Ectodermal cell (in vitro differentiated cells): ENCODE results near the gene NECAB3.
A peak's percentile ranks its signal among the peaks of the same experiment; 100 is the strongest.

Experiments used
- H3K27ac ChIP-seq: 2 replicates; pipeline ENCODE4 v1.7.0; 2013; ENCODE audit warnings: mild to moderate bottlenecking, low read depth, low read length; ENCODE audit not compliant: insufficient read depth, poor library complexity, severe bottlenecking
- H3K27me3 ChIP-seq: 2 replicates; pipeline ENCODE4 v1.7.0; 2013; ENCODE audit warnings: mild to moderate bottlenecking, low read length; ENCODE audit not compliant: insufficient read depth, control insufficient read depth, poor library complexity, severe bottlenecking
- H3K36me3 ChIP-seq: one replicate; pipeline ENCODE4 v1.7.0; 2013; ENCODE audit warnings: low read length; ENCODE audit not compliant: control insufficient read depth, insufficient read depth
- H3K4me1 ChIP-seq: one replicate; pipeline ENCODE4 v1.7.0; 2013; ENCODE audit warnings: low read length; ENCODE audit not compliant: control insufficient read depth, insufficient read depth
- H3K4me3 ChIP-seq: 2 replicates; pipeline ENCODE4 v1.7.0; 2013; ENCODE audit warnings: low read depth, low read length, control low read depth; ENCODE audit not compliant: insufficient read depth
- H3K9me3 ChIP-seq: 2 replicates; pipeline ENCODE4 v1.7.0; 2013; ENCODE audit warnings: mild to moderate bottlenecking, low read length, moderate library complexity; ENCODE audit not compliant: control insufficient read depth
- WGBS, 2 experiments: methylation state at CpG; one replicate each; pipeline ENCODE4 v1.1.7; 2013; ENCODE audit warnings: missing lambda C conversion rate in 2 of 2; 5-methylcytosine and 5-hydroxymethylcytosine counted together

NECAB3 gene

DNA sequence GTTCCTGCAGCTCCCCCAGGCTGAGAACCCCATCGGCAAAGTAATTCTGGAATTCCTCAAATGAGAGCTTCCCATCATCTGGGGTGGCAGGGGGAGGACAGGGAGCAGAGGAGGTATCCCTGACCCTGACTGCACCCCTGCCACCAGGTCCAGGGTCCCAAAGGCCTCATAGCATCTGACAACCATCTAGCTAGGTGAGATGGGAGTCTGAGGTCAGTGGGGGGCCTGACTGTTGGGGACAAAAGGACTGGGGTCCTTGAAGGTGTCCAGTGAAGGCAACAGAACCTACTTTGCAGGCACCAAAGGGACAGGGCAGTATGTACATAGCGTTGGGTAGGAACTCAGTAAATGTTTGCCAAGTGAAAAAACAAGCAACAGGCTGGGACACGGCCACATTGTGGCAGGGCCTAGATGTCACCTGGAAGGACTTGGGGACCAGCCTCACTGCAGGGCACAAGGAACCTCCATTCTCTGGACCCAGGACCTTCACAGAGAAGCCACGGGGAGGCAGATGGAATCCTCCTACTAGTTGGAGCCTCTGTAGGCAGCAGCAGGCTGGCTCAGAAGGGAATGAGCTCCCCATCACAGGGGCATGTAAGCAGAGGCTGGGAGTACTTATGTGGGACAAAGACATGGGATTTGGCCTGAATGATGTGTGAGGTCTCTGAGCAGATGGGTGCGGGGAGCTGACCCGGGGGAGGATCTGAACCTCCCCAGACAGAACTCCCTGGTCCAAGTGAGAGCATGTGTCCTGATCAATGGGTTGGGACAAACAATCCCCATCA is 3.3 kb downstream of the NECAB3 start:
- no peaks in the 10 kb centered on the region for H3K9me3 ChIP-seq
- no peak overlapping the region for H3K4me3 ChIP-seq
- WGBS, 2 experiments = 95 to 96% methylated on average over 6 of the region's 6 CpGs
- peaks cover 14% of the 10 kb centered on the region for H3K27me3 ChIP-seq
- H3K36me3 ChIP-seq = no peaks in the 10 kb centered on the region
- no peak overlapping the region for H3K27ac ChIP-seq
- peaks cover 28% of the 10 kb centered on the region for H3K4me1 ChIP-seq

DNA sequence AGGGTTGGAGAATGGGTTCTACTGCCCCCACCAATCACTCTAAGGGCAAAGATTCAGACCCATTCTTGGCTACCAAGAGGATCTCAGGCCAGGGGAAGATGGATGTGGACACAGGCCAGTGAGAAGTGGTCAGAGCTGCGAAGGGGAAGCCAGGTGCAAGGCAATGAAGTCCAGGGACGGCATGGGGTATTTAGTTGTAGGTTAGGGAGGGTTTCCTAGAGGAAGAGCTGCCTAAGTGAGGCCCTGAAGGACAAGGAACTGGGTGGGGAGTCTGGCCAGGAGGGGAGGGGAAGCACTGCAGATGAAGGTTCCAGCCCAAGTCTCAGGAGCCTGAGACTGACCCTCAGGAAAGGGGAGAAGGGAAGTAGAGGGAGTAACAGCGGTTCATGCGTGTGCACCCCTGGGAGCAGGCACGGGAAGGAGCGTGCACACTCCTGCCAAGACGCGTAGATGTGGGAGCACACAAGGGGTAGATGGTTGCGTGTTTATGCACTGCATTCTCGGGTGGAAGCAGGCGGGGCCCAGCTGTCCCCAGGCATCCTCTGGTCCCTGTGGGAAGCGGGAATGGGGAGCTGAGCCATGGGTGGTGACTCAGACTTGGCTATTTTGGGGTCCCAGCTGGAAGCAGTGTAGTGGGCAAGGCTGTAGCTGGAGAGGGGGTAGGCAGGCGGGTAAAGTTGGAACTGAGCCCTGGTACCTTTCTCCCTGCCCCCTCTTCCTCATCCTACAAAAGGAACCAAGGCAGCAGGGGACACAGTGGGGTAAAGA is 4.2 kb downstream of the NECAB3 start:
- 94 to 95% methylated on average over 13 of the region's 13 CpGs for WGBS, 2 experiments
- Histone ChIP-seq H3K27ac (no peak overlapping the region), H3K27me3 (peaks cover 14% of the 10 kb centered on the region)

DNA sequence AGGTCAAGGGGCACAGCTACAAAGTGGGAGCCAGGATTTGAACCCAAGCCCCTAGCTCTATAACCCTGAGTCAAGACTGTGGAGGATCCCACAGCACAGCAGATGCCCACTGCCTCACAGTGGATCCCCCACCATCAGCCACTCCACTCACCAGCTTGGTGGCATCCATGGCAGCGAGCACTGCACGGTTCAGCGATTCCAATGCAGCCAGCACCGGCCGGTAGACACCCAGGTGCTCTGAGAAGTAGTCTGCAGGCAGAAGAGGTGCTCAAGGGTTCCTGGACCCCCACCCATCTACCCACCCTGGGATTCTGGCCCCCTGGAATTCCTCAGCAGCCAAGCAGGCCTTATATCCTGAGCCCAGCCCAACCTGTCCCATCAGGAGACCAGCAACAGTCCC is 5.0 kb downstream of the NECAB3 start:
- Histone ChIP-seq H3K4me1 (peaks cover 14% of the 10 kb centered on the region), H3K27ac (no peak overlapping the region), H3K27me3 (peaks cover 14% of the 10 kb centered on the region), H3K9me3 (no peaks in the 10 kb centered on the region), H3K36me3 (no peaks in the 10 kb centered on the region), H3K4me3 (no peak overlapping the region)
- 90 to 98% methylated on average over 5 of the region's 5 CpGs for WGBS, 2 experiments

More for the DNA sequence above, 4.2 kb downstream of the NECAB3 start:
- no peaks in the 10 kb centered on the region for H3K9me3 ChIP-seq
- H3K36me3 ChIP-seq = no peaks in the 10 kb centered on the region
- peaks cover 21% of the 10 kb centered on the region for H3K4me1 ChIP-seq
- no peak overlapping the region for H3K4me3 ChIP-seq

DNA sequence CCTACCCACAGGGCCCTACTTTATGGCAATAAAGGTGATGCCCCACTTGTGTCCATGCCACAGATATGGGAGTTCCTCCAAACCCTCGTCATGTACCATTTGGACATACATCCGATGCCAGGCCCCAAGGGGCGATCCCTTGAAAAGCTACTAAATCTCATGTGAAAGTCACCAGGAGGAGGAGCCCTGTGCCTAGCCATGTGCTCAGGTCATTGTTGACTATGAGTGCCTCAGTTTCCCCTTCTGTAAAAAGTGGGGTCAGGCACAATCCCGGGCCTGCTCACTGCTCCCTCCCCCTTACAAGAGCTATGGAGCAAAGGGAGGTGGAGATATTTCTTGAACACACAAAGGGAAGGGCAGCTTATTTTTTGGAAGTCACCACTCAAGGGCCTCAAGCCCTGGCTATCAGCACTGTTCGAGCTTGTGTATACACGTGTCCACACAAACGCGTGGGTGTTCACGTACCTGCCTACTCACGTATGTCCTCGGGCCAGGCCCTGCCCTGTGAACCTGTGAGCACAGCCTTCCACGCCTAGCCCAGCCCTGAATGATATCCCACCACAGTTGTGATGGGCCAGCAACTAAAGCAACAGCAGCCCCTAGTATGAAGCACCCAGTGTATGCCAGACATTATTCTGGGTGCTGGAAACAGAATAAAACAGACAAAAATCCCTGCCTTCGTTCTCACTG is 5.6 kb downstream of the NECAB3 start:
- H3K9me3 ChIP-seq = no peaks in the 10 kb centered on the region
- H3K4me3 ChIP-seq = no peak overlapping the region
- H3K36me3 ChIP-seq = no peaks in the 10 kb centered on the region
- WGBS, 2 experiments = 94 to 95% methylated on average over 13 of the region's 13 CpGs
- peaks cover 14% of the 10 kb centered on the region for H3K27me3 ChIP-seq
- peaks cover 13% of the 10 kb centered on the region for H3K4me1 ChIP-seq
- no peak overlapping the region for H3K27ac ChIP-seq

DNA sequence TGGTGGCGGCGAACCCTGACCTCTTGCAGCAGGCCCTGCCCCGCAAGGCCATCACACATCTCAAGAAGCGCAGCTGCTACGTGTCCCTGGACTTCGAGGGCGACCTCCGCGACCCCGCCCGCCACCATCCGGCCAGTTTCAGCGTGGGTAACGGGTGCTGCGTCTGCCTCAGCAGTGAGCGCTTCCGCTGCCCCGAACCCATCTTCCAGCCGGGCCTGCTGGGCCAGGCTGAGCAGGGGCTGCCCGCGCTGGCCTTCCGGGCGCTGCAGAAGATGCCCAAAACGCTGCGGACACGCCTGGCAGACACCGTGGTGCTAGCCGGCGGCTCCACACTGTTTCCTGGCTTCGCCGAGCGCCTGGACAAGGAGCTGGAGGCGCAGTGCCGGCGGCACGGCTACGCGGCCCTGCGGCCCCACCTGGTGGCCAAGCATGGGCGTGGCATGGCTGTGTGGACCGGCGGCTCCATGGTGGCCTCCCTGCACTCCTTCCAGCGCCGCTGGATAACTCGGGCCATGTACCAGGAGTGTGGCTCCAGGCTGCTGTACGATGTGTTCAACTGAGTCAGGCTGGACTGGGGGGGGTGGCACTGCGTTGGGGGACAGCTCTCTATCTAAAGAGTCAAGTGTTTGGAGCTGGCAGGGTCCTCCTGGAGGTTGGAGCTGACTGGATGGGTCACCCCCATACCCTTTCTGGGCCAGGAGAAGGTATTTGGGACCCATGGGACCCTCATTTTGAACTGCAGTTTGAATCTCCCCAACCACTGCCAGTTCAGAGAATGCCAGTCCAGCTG is 6.4 kb downstream of the NECAB3 start:
- H3K9me3 ChIP-seq = no peaks in the 10 kb centered on the region
- 23% methylated on average over 47 of the region's 47 CpGs for WGBS, 2 experiments
- H3K4me1 ChIP-seq = peaks cover 7% of the 10 kb centered on the region
- H3K4me3 ChIP-seq = peak overlapping the region; percentile 35
- H3K27ac ChIP-seq = no peak overlapping the region
- H3K36me3 ChIP-seq = no peaks in the 10 kb centered on the region
- H3K27me3 ChIP-seq = peaks cover 14% of the 10 kb centered on the region

DNA sequence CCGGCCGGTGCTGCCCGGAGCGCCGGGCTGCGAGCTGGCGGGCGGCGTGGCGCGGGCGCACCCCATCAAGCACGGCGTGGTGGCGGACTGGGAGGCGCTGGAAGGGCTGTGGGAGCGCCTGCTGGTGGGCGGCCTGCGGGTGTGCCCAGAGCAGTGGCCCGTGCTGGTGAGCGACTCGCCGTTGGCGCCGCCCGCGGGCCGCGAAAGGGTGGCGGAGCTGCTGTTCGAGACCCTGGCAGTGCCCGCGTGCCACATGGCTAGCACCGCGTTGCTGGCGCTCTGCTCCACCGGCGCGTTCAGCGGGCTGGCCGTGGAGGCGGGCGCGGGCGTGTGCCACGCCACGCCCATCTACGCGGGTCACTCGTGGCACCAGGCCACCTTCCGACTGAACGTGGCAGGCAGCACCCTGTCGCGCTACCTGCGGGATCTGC is 7.0 kb downstream of the NECAB3 start:
- H3K4me3 ChIP-seq = peak overlapping the region; percentile 35

DNA sequence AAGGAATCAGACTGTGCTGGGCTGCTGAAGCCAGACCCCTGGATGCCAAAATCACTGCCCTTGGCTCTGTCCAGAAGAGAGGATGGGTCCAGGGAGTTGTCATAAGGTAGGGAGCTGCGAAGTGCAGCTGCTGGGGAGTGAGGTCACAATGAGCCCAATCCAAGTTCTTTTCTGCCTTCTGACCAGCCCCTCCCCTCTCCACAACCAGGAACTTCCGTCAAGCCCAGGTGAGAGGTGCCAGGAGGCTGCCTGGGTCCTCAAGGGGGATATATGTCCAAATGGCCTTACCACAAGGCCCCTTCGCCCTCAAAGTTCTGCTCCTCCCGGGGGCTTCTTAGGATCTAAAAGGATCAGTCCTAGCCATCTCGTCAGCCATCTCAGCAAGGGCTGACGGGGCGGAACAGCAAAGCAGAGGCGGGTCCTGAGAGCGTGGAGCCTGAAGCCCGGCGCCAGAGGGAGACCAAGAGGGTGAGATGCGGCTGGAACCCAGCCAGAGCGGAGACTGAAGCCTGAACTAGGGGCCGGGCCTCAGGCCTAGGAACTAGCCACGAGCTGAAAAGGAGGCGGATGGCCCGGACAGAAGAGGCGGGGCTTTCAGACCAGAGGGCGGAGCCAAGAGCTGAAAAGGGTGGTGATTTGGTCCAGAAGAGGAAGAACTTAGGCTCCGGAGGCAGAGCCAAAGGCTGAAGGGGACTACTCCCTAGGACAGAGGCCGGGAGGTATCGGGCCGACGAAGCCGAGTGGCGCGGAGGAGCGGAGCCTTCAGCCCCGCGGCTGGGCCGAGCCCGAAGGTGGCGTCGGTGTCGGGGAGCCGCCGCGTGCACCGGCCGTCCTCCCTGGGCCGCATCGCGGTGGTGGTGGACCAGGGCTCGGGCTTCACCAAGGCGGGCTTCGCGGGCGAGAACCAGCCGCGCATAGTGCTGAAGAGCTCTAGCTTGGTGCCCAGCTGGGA is 7.7 kb downstream of the NECAB3 start, which contains the start of gene ACTL10:
Gene ACTL10 (plus strand): TSS at position 651 of the 952 bp plus-strand sequence. CDS start 555 bp downstream, outside the sequence.
- Histone ChIP-seq H3K4me3 (peak within 1 kb of the TSS; percentile 35), H3K36me3 (no peaks in the 10 kb centered on the region), H3K27me3 (peaks cover 14% of the 10 kb centered on the region), H3K27ac (no peak within 1 kb of the TSS), H3K9me3 (no peaks in the 10 kb centered on the region), H3K4me1 (peaks cover 7% of the 10 kb centered on the region)
- WGBS, 2 experiments = 17 to 22% methylated on average over 50 of the region's 50 CpGs

More for the DNA sequence above, 7.0 kb downstream of the NECAB3 start:
- H3K27ac ChIP-seq = no peak overlapping the region
- 27 to 32% methylated on average over 55 of the region's 55 CpGs for WGBS, 2 experiments
- peaks cover 14% of the 10 kb centered on the region for H3K27me3 ChIP-seq
- H3K9me3 ChIP-seq = no peaks in the 10 kb centered on the region
- no peaks in the 10 kb centered on the region for H3K36me3 ChIP-seq
- peaks cover 7% of the 10 kb centered on the region for H3K4me1 ChIP-seq

DNA sequence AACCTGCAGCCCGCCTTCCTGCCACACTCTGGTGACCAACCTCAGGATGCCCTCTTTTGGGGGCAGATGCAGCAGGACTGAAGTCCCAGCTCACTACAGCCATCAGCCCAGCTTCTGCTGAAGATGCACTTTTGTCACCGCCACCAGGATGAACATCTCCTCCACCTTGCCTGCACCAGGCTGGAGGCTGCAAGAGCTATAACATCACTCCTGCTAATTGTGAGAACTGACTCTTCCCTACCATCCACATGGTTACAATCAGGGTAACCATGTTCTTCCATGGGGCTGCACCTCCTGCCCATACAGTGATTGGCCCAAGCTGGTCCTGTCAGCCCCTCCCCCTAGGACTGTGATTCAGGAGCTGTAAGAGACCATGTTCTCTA is 9.5 kb downstream of the NECAB3 start:
- H3K4me1 ChIP-seq = peaks cover 7% of the 10 kb centered on the region
- WGBS, 2 experiments = 89 to 94% methylated on average over 2 of the region's 2 CpGs
- H3K27me3 ChIP-seq = peaks cover 14% of the 10 kb centered on the region
- H3K9me3 ChIP-seq = no peaks in the 10 kb centered on the region
- H3K36me3 ChIP-seq = no peaks in the 10 kb centered on the region
- H3K4me3 ChIP-seq = no peak overlapping the region
- H3K27ac ChIP-seq = no peak overlapping the region
